C4-2B (cell line): ENCODE measurements around the gene ALX3.

Experiments used
- ZFX ChIP-seq: fragments of 450-650 bp; IDR thresholded peaks from 2 replicates; pipeline ENCODE4 v1.6.1; 2017
- TF ChIP-seq, protein P1 (sequence below): fragments of 450-650 bp; conservative IDR thresholded peaks from 2 replicates; pipeline ENCODE4 v1.5.1; 2017; ENCODE audit warnings: mild to moderate bottlenecking

DNA sequence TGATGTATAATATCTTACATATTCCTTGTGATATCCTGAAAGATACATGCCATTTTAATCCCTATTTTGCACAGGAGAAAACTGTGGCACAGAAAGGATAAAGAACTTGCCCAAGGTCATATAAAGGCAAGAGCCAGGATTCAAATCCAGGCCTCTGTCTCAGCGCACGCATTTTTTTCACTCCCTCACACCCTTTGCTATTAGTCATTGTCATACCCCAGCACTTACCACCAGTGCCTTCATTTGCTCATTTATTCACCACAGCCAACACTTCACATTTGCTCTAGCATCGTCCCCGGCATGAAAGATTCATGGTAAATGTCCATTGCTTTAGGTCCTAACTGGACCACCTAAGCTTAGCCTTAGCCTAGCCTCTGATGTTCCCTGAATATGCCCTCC lies 14.2 kb downstream of the ALX3 start:
- TF ChIP-seq, protein P1, sequence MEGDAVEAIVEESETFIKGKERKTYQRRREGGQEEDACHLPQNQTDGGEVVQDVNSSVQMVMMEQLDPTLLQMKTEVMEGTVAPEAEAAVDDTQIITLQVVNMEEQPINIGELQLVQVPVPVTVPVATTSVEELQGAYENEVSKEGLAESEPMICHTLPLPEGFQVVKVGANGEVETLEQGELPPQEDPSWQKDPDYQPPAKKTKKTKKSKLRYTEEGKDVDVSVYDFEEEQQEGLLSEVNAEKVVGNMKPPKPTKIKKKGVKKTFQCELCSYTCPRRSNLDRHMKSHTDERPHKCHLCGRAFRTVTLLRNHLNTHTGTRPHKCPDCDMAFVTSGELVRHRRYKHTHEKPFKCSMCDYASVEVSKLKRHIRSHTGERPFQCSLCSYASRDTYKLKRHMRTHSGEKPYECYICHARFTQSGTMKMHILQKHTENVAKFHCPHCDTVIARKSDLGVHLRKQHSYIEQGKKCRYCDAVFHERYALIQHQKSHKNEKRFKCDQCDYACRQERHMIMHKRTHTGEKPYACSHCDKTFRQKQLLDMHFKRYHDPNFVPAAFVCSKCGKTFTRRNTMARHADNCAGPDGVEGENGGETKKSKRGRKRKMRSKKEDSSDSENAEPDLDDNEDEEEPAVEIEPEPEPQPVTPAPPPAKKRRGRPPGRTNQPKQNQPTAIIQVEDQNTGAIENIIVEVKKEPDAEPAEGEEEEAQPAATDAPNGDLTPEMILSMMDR = no peak
- TF ChIP-seq ZFX = no peak
